Panc1 (cell line): ENCODE results near the gene FZD7.
A peak's percentile ranks its signal among the peaks of the same experiment; 100 is the strongest.

Experiments used
- POLR2AphosphoS5 ChIP-seq: IDR thresholded peaks from 2 replicates; pipeline ENCODE4 v1.6.1; 2012; ENCODE audit warnings: mild to moderate bottlenecking, low read depth, low read length, moderate library complexity
- SIN3A ChIP-seq: IDR thresholded peaks from 2 replicates; pipeline ENCODE4 v1.6.1; 2012; ENCODE audit warnings: low read depth, mild to moderate bottlenecking, low read length, moderate library complexity, borderline replicate concordance; ENCODE audit not compliant: insufficient read depth
- TCF7L2 ChIP-seq: IDR thresholded peaks from 2 replicates; pipeline ENCODE4 v1.6.1; 2011; ENCODE audit warnings: mild to moderate bottlenecking, low read depth, low read length, inconsistent platforms
- TF ChIP-seq, protein P1 (sequence below): fragments of 450-650 bp; IDR thresholded peaks from 2 replicates; pipeline ENCODE4 v1.5.1; 2017; ENCODE audit warnings: mild to moderate bottlenecking
- TF ChIP-seq, protein P2 (sequence below), 2 experiments: IDR thresholded peaks; 2 replicates each; pipeline ENCODE4 v1.6.1; 2011 to 2012; ENCODE audit warnings: low read depth in 2 of 2, control low read depth in 1 of 2, low read length in 1 of 2, mild to moderate bottlenecking in 1 of 2, moderate library complexity in 1 of 2; ENCODE audit not compliant: insufficient read depth in 1 of 2

DNA sequence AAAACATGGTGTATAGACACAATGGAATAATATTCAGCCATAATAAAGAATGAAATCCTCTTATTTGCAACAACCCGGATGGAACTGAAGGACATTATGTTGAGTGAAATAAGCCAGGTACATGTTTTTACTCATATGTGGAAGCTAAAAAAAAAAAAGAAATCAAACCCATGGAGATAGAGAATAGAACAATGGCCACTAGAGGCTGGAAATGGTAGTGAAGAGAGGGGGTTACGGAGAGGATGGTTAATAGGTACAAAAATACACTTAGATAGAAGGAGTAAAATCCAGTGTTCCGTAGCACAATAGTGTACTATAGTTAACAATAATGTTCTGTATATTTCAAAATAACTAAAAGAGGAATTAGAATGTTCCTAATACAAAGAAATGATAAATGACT is 26.6 kb downstream of the FZD7 start:
- TF ChIP-seq SIN3A (no peak), POLR2AphosphoS5 (no peak), TCF7L2 (no peak)
- TF ChIP-seq, protein P1, sequence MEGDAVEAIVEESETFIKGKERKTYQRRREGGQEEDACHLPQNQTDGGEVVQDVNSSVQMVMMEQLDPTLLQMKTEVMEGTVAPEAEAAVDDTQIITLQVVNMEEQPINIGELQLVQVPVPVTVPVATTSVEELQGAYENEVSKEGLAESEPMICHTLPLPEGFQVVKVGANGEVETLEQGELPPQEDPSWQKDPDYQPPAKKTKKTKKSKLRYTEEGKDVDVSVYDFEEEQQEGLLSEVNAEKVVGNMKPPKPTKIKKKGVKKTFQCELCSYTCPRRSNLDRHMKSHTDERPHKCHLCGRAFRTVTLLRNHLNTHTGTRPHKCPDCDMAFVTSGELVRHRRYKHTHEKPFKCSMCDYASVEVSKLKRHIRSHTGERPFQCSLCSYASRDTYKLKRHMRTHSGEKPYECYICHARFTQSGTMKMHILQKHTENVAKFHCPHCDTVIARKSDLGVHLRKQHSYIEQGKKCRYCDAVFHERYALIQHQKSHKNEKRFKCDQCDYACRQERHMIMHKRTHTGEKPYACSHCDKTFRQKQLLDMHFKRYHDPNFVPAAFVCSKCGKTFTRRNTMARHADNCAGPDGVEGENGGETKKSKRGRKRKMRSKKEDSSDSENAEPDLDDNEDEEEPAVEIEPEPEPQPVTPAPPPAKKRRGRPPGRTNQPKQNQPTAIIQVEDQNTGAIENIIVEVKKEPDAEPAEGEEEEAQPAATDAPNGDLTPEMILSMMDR, result peak; percentile 57; the same call in 1 of the 2 replicates
- TF ChIP-seq, protein P2, sequence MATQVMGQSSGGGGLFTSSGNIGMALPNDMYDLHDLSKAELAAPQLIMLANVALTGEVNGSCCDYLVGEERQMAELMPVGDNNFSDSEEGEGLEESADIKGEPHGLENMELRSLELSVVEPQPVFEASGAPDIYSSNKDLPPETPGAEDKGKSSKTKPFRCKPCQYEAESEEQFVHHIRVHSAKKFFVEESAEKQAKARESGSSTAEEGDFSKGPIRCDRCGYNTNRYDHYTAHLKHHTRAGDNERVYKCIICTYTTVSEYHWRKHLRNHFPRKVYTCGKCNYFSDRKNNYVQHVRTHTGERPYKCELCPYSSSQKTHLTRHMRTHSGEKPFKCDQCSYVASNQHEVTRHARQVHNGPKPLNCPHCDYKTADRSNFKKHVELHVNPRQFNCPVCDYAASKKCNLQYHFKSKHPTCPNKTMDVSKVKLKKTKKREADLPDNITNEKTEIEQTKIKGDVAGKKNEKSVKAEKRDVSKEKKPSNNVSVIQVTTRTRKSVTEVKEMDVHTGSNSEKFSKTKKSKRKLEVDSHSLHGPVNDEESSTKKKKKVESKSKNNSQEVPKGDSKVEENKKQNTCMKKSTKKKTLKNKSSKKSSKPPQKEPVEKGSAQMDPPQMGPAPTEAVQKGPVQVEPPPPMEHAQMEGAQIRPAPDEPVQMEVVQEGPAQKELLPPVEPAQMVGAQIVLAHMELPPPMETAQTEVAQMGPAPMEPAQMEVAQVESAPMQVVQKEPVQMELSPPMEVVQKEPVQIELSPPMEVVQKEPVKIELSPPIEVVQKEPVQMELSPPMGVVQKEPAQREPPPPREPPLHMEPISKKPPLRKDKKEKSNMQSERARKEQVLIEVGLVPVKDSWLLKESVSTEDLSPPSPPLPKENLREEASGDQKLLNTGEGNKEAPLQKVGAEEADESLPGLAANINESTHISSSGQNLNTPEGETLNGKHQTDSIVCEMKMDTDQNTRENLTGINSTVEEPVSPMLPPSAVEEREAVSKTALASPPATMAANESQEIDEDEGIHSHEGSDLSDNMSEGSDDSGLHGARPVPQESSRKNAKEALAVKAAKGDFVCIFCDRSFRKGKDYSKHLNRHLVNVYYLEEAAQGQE (IDR thresholded peaks at IDR 0.05; ENCODE audit: insufficient read depth in 1 of 2, low read depth in 2 of 2, low read length in 1 of 2), result no peak
